Central memory CD8-positive, alpha-beta T cell (primary cell): ENCODE measurements around the gene CFDP1.

Experiments
- ATAC-seq: fragments of 150-1000 bp; cut with Tn5 transposase; replicated peaks from 2 replicates; pipeline ENCODE4 v1.10.0; 2022; ENCODE audit warnings: mild to moderate bottlenecking, moderate FRiP score, moderate number of reproducible peaks; ENCODE audit not compliant: poor library complexity, severe bottlenecking; ENCODE audit errors: extremely low read depth
- DNase-seq, 2 donors: peaks; one replicate each; pipeline ENCODE4 v3.0.0; 2021; ENCODE audit warnings: low spot score in 2 of 2
- H3K27ac Mint-ChIP-seq: one replicate; pipeline ENCODE4 v1.8.0; 2022; ENCODE audit warnings: low read depth, mild to moderate bottlenecking, moderate library complexity, mixed read lengths
- H3K27me3 Mint-ChIP-seq: one replicate; pipeline ENCODE4 v1.8.0; 2022; ENCODE audit warnings: mixed read lengths
- H3K36me3 Mint-ChIP-seq: one replicate; pipeline ENCODE4 v1.8.0; 2022; ENCODE audit warnings: mild to moderate bottlenecking, moderate library complexity, mixed read lengths; ENCODE audit not compliant: insufficient read depth
- H3K4me1 Mint-ChIP-seq: one replicate; pipeline ENCODE4 v1.8.0; 2022; ENCODE audit warnings: mixed read lengths
- H3K4me3 Mint-ChIP-seq: one replicate; pipeline ENCODE4 v1.8.0; 2022; ENCODE audit warnings: mild to moderate bottlenecking, moderate library complexity, mixed read lengths
- H3K9me3 Mint-ChIP-seq: one replicate; pipeline ENCODE4 v1.8.0; 2022; ENCODE audit warnings: mixed read lengths

Gene CFDP1

GRCh38 chr16:75416904-75417565, 16.3 kb downstream of the CFDP1 start:
- Mint-ChIP-seq H3K9me3 (no peaks in the 10 kb centered on the region), H3K4me3 (no peak overlapping the region), H3K27ac (no peak overlapping the region), H3K27me3 (no peaks in the 10 kb centered on the region), H3K4me1 (peaks cover 44% of the 10 kb centered on the region), H3K36me3 (peaks cover 5% of the 10 kb centered on the region)
- DNase-seq (no peak), ATAC-seq (no peak)

- Mint-ChIP-seq H3K9me3 (no peaks in the 10 kb centered on the region), H3K27ac (no peak overlapping the region), H3K36me3 (peaks cover 14% of the 10 kb centered on the region), H3K4me3 (no peak overlapping the region), H3K4me1 (peaks cover 30% of the 10 kb centered on the region), H3K27me3 (no peaks in the 10 kb centered on the region)
- DNase-seq, result no peak
- no peak for ATAC-seq
Observed at GRCh38 chr16:75415169-75415905, 18.0 kb downstream of the CFDP1 start.

- peaks cover 19% of the 10 kb centered on the region for H3K36me3 Mint-ChIP-seq
- peaks cover 27% of the 10 kb centered on the region for H3K4me1 Mint-ChIP-seq
- no peak overlapping the region for H3K4me3 Mint-ChIP-seq
- no peaks in the 10 kb centered on the region for H3K9me3 Mint-ChIP-seq
- no peaks in the 10 kb centered on the region for H3K27me3 Mint-ChIP-seq
- no peak overlapping the region for H3K27ac Mint-ChIP-seq
- no peak for DNase-seq
- no peak for ATAC-seq
Observed at GRCh38 chr16:75413951-75414350, 19.4 kb downstream of the CFDP1 start.

- H3K27ac Mint-ChIP-seq, result no peak overlapping the region
- peaks cover 26% of the 10 kb centered on the region for H3K36me3 Mint-ChIP-seq
- no peaks in the 10 kb centered on the region for H3K4me1 Mint-ChIP-seq
- H3K9me3 Mint-ChIP-seq, result no peaks in the 10 kb centered on the region
- DNase-seq (no peak), ATAC-seq (no peak)
- no peak overlapping the region for H3K4me3 Mint-ChIP-seq
- H3K27me3 Mint-ChIP-seq, result no peaks in the 10 kb centered on the region
Observed at GRCh38 chr16:75406943-75407342, 26.4 kb downstream of the CFDP1 start.

- Mint-ChIP-seq H3K36me3 (peaks cover 14% of the 10 kb centered on the region), H3K4me3 (no peak overlapping the region), H3K4me1 (peaks cover 5% of the 10 kb centered on the region), H3K27ac (no peak overlapping the region), H3K27me3 (no peaks in the 10 kb centered on the region), H3K9me3 (no peaks in the 10 kb centered on the region)
- ATAC-seq (no peak), DNase-seq (no peak)
Observed at GRCh38 chr16:75402821-75403475, 30.4 kb downstream of the CFDP1 start.

GRCh38 chr16:75402159-75402820, 31.0 kb downstream of the CFDP1 start:
- H3K9me3 Mint-ChIP-seq, result no peaks in the 10 kb centered on the region
- peaks cover 5% of the 10 kb centered on the region for H3K4me1 Mint-ChIP-seq
- H3K27me3 Mint-ChIP-seq, result no peaks in the 10 kb centered on the region
- no peak overlapping the region for H3K27ac Mint-ChIP-seq
- no peak for DNase-seq
- H3K36me3 Mint-ChIP-seq, result peaks cover 10% of the 10 kb centered on the region
- H3K4me3 Mint-ChIP-seq, result no peak overlapping the region
- ATAC-seq, result no peak

- ATAC-seq (no peak), DNase-seq (no peak)
- no peaks in the 10 kb centered on the region for H3K27me3 Mint-ChIP-seq
- H3K27ac Mint-ChIP-seq, result no peak overlapping the region
- no peak overlapping the region for H3K4me3 Mint-ChIP-seq
- no peaks in the 10 kb centered on the region for H3K9me3 Mint-ChIP-seq
- peaks cover 6% of the 10 kb centered on the region for H3K36me3 Mint-ChIP-seq
- peaks cover 5% of the 10 kb centered on the region for H3K4me1 Mint-ChIP-seq
Observed at GRCh38 chr16:75401691-75402090, 31.6 kb downstream of the CFDP1 start.

GRCh38 chr16:75398333-75398732, 35.0 kb downstream of the CFDP1 start:
- Mint-ChIP-seq H3K36me3 (peaks cover 16% of the 10 kb centered on the region), H3K4me3 (no peak overlapping the region), H3K27me3 (no peaks in the 10 kb centered on the region), H3K9me3 (no peaks in the 10 kb centered on the region), H3K4me1 (peaks cover 5% of the 10 kb centered on the region), H3K27ac (no peak overlapping the region)
- ATAC-seq (no peak), DNase-seq (no peak)

- ATAC-seq (no peak), DNase-seq (no peak)
- Mint-ChIP-seq H3K36me3 (peaks cover 28% of the 10 kb centered on the region), H3K9me3 (no peaks in the 10 kb centered on the region), H3K4me3 (no peak overlapping the region), H3K4me1 (peaks cover 5% of the 10 kb centered on the region), H3K27me3 (no peaks in the 10 kb centered on the region), H3K27ac (no peak overlapping the region)
Observed at GRCh38 chr16:75394941-75395340, 38.4 kb downstream of the CFDP1 start.

- DNase-seq (no peak), ATAC-seq (no peak)
- no peak overlapping the region for H3K27ac Mint-ChIP-seq
- no peaks in the 10 kb centered on the region for H3K9me3 Mint-ChIP-seq
- H3K27me3 Mint-ChIP-seq, result no peaks in the 10 kb centered on the region
- peaks cover 30% of the 10 kb centered on the region for H3K36me3 Mint-ChIP-seq
- no peaks in the 10 kb centered on the region for H3K4me1 Mint-ChIP-seq
- H3K4me3 Mint-ChIP-seq, result no peak overlapping the region
Observed at GRCh38 chr16:75392906-75393305, 40.4 kb downstream of the CFDP1 start.

GRCh38 chr16:75390926-75391653, 42.2 kb downstream of the CFDP1 start:
- H3K36me3 Mint-ChIP-seq, result peaks cover 31% of the 10 kb centered on the region
- ATAC-seq (no peak), DNase-seq (no peak)
- H3K4me1 Mint-ChIP-seq, result no peaks in the 10 kb centered on the region
- no peak overlapping the region for H3K4me3 Mint-ChIP-seq
- no peaks in the 10 kb centered on the region for H3K9me3 Mint-ChIP-seq
- H3K27me3 Mint-ChIP-seq, result no peaks in the 10 kb centered on the region
- H3K27ac Mint-ChIP-seq, result no peak overlapping the region

GRCh38 chr16:75389096-75389690, 44.1 kb downstream of the CFDP1 start:
- Mint-ChIP-seq H3K4me3 (no peak overlapping the region), H3K9me3 (no peaks in the 10 kb centered on the region), H3K4me1 (no peaks in the 10 kb centered on the region), H3K27ac (peak overlapping the region; percentile 11), H3K36me3 (peaks cover 24% of the 10 kb centered on the region), H3K27me3 (no peaks in the 10 kb centered on the region)
- ATAC-seq (no peak), DNase-seq (no peak)
